ENCODE results near the gene SLC34A2. TPM values are rescaled to one million over a fixed set of nuclear protein-coding genes. Genes with fewer than 3 reads are reported as not detected.

SLC34A2 gene
- total RNA-seq, 2 donors from 2014 or later, result 0.19 TPM; not detected in 1

DNA sequence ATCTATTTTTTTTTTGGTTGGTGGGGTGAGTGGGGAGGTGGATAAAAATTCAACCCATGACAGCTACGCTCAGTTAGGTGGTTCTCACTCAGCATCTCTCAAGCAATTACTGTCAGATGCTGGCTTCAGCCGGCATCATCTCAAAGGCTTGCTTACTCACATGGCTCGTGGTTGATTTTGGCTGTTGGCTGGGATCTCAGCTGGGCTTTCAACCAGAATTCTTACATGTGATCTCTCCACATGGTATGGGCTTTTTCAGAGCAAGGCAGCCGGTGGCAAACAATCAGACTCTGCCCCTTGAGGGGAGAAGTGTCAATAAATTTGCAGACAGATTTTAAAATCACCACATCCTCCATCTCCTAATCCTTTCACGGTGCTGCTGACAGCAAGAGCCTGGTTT lies 47.2 kb downstream of the SLC34A2 start:
- DNase-seq (ENCODE audit: low spot score), result no peak
- intact Hi-C loops (cut with DNase I), result no loop called here

GRCh38 chr4:25703731-25704388 lies 48.2 kb downstream of the SLC34A2 start:
- intact Hi-C loops (cut with DNase I), result no loop called here

GRCh38 chr4:25704516-25704915 lies 48.9 kb downstream of the SLC34A2 start:
- intact Hi-C loops (cut with DNase I), result no loop called here
- DNase-seq (ENCODE audit: low spot score), result no peak

More at GRCh38 chr4:25703731-25704388, 48.2 kb downstream of the SLC34A2 start:
- DNase-seq (ENCODE audit: low spot score), result no peak

GRCh38 chr4:25710637-25711036 lies 55.0 kb downstream of the SLC34A2 start:
- intact Hi-C loops (cut with DNase I), result no loop called here
- DNase-seq (ENCODE audit: low spot score), result no peak

- no peak for DNase-seq (ENCODE audit: low spot score)
- intact Hi-C loops (cut with DNase I), result no loop called here
Measured at GRCh38 chr4:25712611-25713010, 57.0 kb downstream of the SLC34A2 start.

GRCh38 chr4:25713812-25714211 lies 58.2 kb downstream of the SLC34A2 start:
- DNase-seq (ENCODE audit: low spot score), result no peak
- intact Hi-C loops (cut with DNase I), result no loop called here

DNA sequence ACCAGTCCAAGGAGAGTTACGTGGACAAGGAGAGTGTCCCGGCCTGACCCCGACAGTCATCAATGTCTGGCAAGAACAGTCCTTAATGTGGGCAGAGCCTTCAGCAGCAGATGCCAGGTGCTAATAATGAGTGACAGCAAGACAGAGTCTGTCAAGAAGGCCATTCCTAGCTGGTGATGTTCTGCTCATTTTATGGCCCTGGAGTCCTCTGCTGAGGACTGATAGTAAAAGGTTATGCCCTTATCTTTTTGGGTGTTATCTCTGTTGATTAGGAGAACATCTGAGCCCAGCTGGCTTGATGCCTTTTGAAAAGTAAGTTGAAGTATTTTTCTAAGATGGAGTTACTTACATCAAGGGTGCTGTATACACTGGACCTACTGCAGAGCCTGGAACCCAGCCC lies 67.3 kb downstream of the SLC34A2 start:
- intact Hi-C loops (cut with DNase I), result no loop called here

GRCh38 chr4:25723409-25723808 lies 67.8 kb downstream of the SLC34A2 start:
- intact Hi-C loops (cut with DNase I), result no loop called here
- DNase-seq (ENCODE audit: low spot score), result no peak

More for the DNA sequence above, 67.3 kb downstream of the SLC34A2 start:
- no peak for DNase-seq (ENCODE audit: low spot score)

DNA sequence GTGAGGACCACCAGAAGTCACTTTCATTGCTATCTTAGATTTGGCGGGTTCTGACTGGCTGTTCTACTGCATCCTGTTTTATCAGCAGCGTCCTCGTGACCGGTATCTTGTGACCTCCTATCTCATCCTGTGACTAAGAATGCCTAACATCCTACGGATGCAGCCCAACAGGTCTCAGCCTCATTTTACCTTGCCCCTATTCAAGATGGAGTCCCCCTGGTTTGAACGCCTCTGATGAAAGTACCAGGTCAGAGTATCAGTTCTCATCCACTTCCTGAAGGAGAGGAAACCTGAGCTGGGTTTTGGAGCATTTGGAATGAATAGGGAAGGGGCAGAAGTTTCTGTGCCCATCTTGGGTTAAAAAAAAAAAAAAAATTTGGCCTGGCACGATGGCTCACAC lies 70.2 kb downstream of the SLC34A2 start:
- intact Hi-C loops (cut with DNase I), result no loop called here
- DNase-seq (ENCODE audit: low spot score), result no peak

GRCh38 chr4:25727711-25728493 lies 72.3 kb downstream of the SLC34A2 start:
- no peak for DNase-seq (ENCODE audit: low spot score)
- intact Hi-C loops (cut with DNase I), result no loop called here

Other genes starting within 250 kb of the SLC34A2 start
- gene SEL1L3, start 207.1 kb downstream of the SLC34A2 start, total RNA-seq, result 1 to 10 TPM; 9.5 to 9.7 TPM

Data from posterior vena cava (tissue), 2 donors.